PFSK-1 (cell line): ENCODE measurements around the gene RNF8.

Experiments
- FOXP2 ChIP-seq: optimal IDR thresholded peaks from 2 replicates; pipeline ENCODE3; 2011; ENCODE audit warnings: borderline replicate concordance, control low read depth, inconsistent platforms; ENCODE audit not compliant: insufficient read depth; ENCODE audit errors: extremely low read length, extremely low read depth
- POLR2AphosphoS5 ChIP-seq: IDR thresholded peaks from 2 replicates; pipeline ENCODE4 v1.6.1; 2012; ENCODE audit warnings: low read depth, mild to moderate bottlenecking, control low read depth, low read length, moderate library complexity
- SIN3A ChIP-seq: IDR thresholded peaks from 2 replicates; pipeline ENCODE4 v1.6.1; 2012; ENCODE audit warnings: mild to moderate bottlenecking, low read length, moderate library complexity, borderline replicate concordance; ENCODE audit not compliant: insufficient read depth
- TAF1 ChIP-seq: IDR thresholded peaks from 2 replicates; pipeline ENCODE4 v1.6.1; 2012; ENCODE audit warnings: low read length, control low read depth, borderline replicate concordance; ENCODE audit not compliant: insufficient read depth
- TF ChIP-seq, protein P1 (sequence below), 2 experiments: IDR thresholded peaks; 2 replicates each; pipeline versions ENCODE4 v1.6.1 to v1.8.0; 2011 to 2012; ENCODE audit warnings: low read depth in 2 of 2, low read length in 2 of 2, control low read depth in 1 of 2, inconsistent platforms in 1 of 2, mild to moderate bottlenecking in 1 of 2, moderate library complexity in 1 of 2; ENCODE audit not compliant: insufficient read depth in 1 of 2

RNF8 gene

DNA sequence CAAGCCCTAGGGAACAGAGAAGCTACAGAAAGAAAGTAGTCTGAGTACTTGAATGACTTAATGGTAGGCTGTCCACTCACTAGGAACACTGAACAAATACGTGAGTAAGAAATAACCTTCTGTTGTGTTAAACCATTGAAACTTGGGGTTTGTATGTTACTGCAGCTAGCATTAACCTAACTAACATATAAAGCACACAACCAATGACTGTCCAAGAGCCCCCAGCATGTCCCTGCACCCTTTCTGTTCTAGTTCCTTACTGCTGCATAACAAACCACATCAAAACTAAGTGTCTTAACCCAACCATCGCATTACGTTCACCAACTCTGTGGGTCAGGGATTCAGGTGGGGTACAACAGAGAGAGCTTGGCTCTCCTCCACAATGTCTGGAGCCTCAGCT, 10.5 kb upstream of the RNF8 start:
- TF ChIP-seq POLR2AphosphoS5 (no peak), SIN3A (no peak), FOXP2 (no peak), TAF1 (no peak)
- TF ChIP-seq, protein P1, sequence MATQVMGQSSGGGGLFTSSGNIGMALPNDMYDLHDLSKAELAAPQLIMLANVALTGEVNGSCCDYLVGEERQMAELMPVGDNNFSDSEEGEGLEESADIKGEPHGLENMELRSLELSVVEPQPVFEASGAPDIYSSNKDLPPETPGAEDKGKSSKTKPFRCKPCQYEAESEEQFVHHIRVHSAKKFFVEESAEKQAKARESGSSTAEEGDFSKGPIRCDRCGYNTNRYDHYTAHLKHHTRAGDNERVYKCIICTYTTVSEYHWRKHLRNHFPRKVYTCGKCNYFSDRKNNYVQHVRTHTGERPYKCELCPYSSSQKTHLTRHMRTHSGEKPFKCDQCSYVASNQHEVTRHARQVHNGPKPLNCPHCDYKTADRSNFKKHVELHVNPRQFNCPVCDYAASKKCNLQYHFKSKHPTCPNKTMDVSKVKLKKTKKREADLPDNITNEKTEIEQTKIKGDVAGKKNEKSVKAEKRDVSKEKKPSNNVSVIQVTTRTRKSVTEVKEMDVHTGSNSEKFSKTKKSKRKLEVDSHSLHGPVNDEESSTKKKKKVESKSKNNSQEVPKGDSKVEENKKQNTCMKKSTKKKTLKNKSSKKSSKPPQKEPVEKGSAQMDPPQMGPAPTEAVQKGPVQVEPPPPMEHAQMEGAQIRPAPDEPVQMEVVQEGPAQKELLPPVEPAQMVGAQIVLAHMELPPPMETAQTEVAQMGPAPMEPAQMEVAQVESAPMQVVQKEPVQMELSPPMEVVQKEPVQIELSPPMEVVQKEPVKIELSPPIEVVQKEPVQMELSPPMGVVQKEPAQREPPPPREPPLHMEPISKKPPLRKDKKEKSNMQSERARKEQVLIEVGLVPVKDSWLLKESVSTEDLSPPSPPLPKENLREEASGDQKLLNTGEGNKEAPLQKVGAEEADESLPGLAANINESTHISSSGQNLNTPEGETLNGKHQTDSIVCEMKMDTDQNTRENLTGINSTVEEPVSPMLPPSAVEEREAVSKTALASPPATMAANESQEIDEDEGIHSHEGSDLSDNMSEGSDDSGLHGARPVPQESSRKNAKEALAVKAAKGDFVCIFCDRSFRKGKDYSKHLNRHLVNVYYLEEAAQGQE (IDR thresholded peaks at IDR 0.05; ENCODE audit: insufficient read depth in 1 of 2, low read depth in 2 of 2, low read length in 2 of 2), result no peak

DNA sequence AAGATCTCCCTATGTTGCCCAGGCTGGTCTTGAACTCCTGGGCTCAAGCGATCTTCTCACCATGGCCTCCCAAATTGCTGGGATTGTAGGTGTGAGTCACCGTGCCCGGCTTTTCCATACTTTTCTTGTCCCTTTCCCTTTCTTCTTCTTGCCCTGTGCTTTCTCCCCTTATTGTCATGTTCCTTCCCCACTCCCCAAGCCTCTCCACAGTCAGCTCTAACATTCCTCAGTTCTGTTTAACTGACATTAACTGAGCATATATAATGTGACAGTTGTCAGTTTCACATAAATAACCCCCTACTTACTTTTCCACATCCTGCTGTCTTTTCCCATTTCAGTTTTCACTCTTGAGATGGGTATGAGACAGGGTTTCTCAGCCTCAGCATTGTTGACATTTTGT, 9.5 kb upstream of the RNF8 start:
- TF ChIP-seq FOXP2 (no peak), POLR2AphosphoS5 (no peak), TAF1 (no peak), SIN3A (no peak)
- TF ChIP-seq, protein P1 (IDR thresholded peaks at IDR 0.05; ENCODE audit: insufficient read depth in 1 of 2, low read depth in 2 of 2, low read length in 2 of 2), result no peak

DNA sequence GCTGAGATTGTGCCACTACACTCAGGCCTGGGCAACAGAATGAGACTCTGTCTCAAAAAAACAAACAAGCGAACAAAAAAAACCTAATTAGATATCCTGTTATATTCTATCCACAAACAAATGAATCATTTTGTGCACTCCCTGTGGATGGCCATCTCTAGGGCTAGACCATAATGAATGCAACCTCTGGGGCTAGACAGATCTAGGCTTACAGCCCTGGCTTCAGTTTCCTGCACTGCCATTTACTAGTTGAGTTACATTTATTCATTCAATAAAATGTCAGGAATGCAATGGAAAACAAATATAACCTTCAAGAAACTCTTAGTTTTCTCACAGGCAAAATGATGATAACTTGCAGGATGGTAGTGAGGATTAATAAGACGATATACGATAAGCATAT, 6.6 kb upstream of the RNF8 start:
- TF ChIP-seq POLR2AphosphoS5 (no peak), SIN3A (no peak), TAF1 (no peak), FOXP2 (no peak)
- TF ChIP-seq, protein P1 (IDR thresholded peaks at IDR 0.05; ENCODE audit: insufficient read depth in 1 of 2, low read depth in 2 of 2, low read length in 2 of 2), result no peak

DNA sequence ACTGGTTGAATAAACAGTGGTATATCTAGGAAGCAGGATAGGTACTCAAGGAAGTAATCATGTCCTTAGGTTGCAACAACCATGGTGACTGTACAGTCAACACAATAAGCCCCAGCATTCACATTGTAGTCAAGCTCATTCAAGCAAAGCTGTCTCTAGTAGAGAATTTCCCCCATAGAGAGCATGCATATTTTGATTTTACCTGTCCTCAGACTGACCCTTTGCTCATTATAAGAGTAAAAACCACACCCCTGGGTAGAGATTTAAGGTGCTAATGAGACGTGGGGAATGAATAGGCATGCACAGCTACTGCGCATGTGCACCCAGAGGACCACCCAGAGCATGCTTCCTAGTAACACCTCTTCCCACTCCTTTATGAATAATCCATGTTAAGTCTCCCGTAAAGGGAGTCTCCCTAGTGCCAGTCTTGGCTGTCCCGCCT, 6.1 kb upstream of the RNF8 start:
- TF ChIP-seq, protein P1 (IDR thresholded peaks at IDR 0.05; ENCODE audit: insufficient read depth in 1 of 2, low read depth in 2 of 2, low read length in 2 of 2), result no peak
- no peak for TF ChIP-seq SIN3A
- TF ChIP-seq FOXP2, result no peak
- TF ChIP-seq POLR2AphosphoS5, result no peak
- TF ChIP-seq TAF1, result no peak

DNA sequence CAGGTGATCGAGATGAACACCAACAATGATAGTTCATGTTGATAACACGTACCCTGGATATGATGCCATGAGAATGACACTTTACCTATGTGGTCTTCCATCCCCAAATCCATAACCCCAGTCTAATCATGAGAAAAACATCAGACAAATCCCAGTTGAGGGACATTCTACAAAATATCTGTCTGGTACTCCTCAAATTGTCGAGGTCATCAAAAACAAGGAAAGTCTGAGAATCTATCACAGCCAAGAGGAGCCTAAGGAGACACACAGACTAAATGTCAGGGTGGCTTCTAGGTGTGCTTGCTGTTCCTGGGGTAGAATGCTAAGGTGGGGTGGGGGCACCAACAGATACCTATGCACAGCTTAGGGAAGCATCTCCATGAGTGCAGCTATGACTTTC, 2.8 kb upstream of the RNF8 start:
- no peak for TF ChIP-seq FOXP2
- no peak for TF ChIP-seq TAF1
- TF ChIP-seq, protein P1 (IDR thresholded peaks at IDR 0.05; ENCODE audit: insufficient read depth in 1 of 2, low read depth in 2 of 2, low read length in 2 of 2), result no peak
- no peak for TF ChIP-seq SIN3A
- no peak for TF ChIP-seq POLR2AphosphoS5
